Mesenchymal stem cell (in vitro differentiated cells and primary cell): Measurements from ENCODE around the gene GRK1.

Experiments
- DNase-seq: peaks from one replicate; pipeline ENCODE4 v3.0.0-alpha.2; 2013
- H2AFZ ChIP-seq: one replicate; pipeline ENCODE4 v1.6.1; 2013; ENCODE audit warnings: low read depth, mild to moderate bottlenecking, control low read depth, inconsistent platforms, low read length, moderate library complexity
- H2AK5ac ChIP-seq: 2 replicates; pipeline ENCODE4 v1.6.1; 2013; ENCODE audit warnings: low read length, moderate library complexity, mild to moderate bottlenecking, inconsistent platforms; ENCODE audit not compliant: severe bottlenecking
- H2BK120ac ChIP-seq: one replicate; pipeline ENCODE4 v1.6.1; 2013; ENCODE audit warnings: low read depth, mild to moderate bottlenecking, inconsistent platforms, low read length, moderate library complexity
- H2BK12ac ChIP-seq, 2 experiments: one replicate each; pipeline ENCODE4 v1.6.1; 2013; ENCODE audit warnings: inconsistent platforms in 2 of 2, low read length in 2 of 2, mild to moderate bottlenecking in 2 of 2, moderate library complexity in 2 of 2, control low read depth in 1 of 2
- H2BK15ac ChIP-seq: one replicate; pipeline ENCODE4 v1.6.1; 2013; ENCODE audit warnings: mild to moderate bottlenecking, low read depth, inconsistent platforms; ENCODE audit not compliant: poor library complexity, severe bottlenecking
- H2BK5ac ChIP-seq: 2 replicates; pipeline ENCODE4 v1.6.1; 2013; ENCODE audit warnings: low read depth, mild to moderate bottlenecking, low read length, control low read depth, inconsistent platforms; ENCODE audit not compliant: poor library complexity, severe bottlenecking
- H3K14ac ChIP-seq, 2 experiments: one replicate each; pipeline ENCODE4 v1.6.1; 2013; ENCODE audit warnings: inconsistent platforms in 2 of 2, low read length in 2 of 2, control low read depth in 1 of 2, mild to moderate bottlenecking in 1 of 2, moderate library complexity in 1 of 2
- H3K18ac ChIP-seq, 2 experiments: one replicate each; pipeline ENCODE4 v1.6.1; 2013; ENCODE audit warnings: inconsistent platforms in 2 of 2, low read length in 2 of 2, control low read depth in 1 of 2, low read depth in 1 of 2, mild to moderate bottlenecking in 1 of 2
- H3K23ac ChIP-seq, 2 experiments: one replicate each; pipeline ENCODE4 v1.6.1; 2013; ENCODE audit warnings: inconsistent platforms in 2 of 2, low read length in 2 of 2, mild to moderate bottlenecking in 2 of 2, moderate library complexity in 2 of 2, control low read depth in 1 of 2
- H3K27ac ChIP-seq: 2 replicates; pipeline ENCODE4 v1.5.1; 2013; ENCODE audit warnings: mild to moderate bottlenecking, moderate library complexity, low read length, control low read depth, inconsistent platforms; ENCODE audit not compliant: poor library complexity, severe bottlenecking
- H3K27me3 ChIP-seq, 2 experiments: 2 replicates each; pipeline versions ENCODE4 v1.6.1 to v1.7.0; 2013; ENCODE audit warnings: low read length in 2 of 2, mild to moderate bottlenecking in 2 of 2, moderate library complexity in 2 of 2, control low read depth in 1 of 2, inconsistent platforms in 1 of 2; ENCODE audit not compliant: control insufficient read depth in 1 of 2, insufficient read depth in 1 of 2
- H3K36me3 ChIP-seq, 2 experiments: 2 replicates each; pipeline versions ENCODE4 v1.6.1 to v1.7.0; 2013; ENCODE audit warnings: low read length in 2 of 2, control low read depth in 1 of 2, inconsistent platforms in 1 of 2, low read depth in 1 of 2, mild to moderate bottlenecking in 1 of 2; ENCODE audit not compliant: insufficient read depth in 2 of 2, control insufficient read depth in 1 of 2
- H3K4ac ChIP-seq, 2 experiments: one replicate each; pipeline ENCODE4 v1.6.1; 2013; ENCODE audit warnings: inconsistent platforms in 2 of 2, low read length in 2 of 2, mild to moderate bottlenecking in 2 of 2, moderate library complexity in 2 of 2, control low read depth in 1 of 2, low read depth in 1 of 2
- H3K4me1 ChIP-seq: 2 replicates; pipeline ENCODE4 v1.6.1; 2013; ENCODE audit warnings: low read depth, low read length, control low read depth; ENCODE audit not compliant: control insufficient read depth, insufficient read depth
- H3K4me2 ChIP-seq: 2 replicates; pipeline ENCODE4 v1.6.1; 2013; ENCODE audit warnings: low read length, mild to moderate bottlenecking, inconsistent platforms; ENCODE audit not compliant: poor library complexity, severe bottlenecking
- H3K4me3 ChIP-seq, 2 experiments: 2 replicates each; pipeline versions ENCODE4 v1.5.1 to v1.7.0; 2013; ENCODE audit warnings: low read length in 2 of 2, mild to moderate bottlenecking in 2 of 2, control low read depth in 1 of 2, low read depth in 1 of 2; ENCODE audit not compliant: insufficient read depth in 1 of 2
- H3K79me1 ChIP-seq: replicated peaks from 2 replicates; pipeline ENCODE4 v1.6.1; 2013; ENCODE audit warnings: mild to moderate bottlenecking, control low read depth, low read length, inconsistent platforms; ENCODE audit not compliant: poor library complexity, severe bottlenecking
- H3K9ac ChIP-seq: 2 replicates; pipeline ENCODE4 v1.7.0; 2013; ENCODE audit warnings: mild to moderate bottlenecking, low read length, moderate library complexity
- H3K9me3 ChIP-seq: 2 replicates; pipeline ENCODE4 v1.7.0; 2013; ENCODE audit warnings: mild to moderate bottlenecking, low read length; ENCODE audit not compliant: control insufficient read depth
- H4K8ac ChIP-seq: one replicate; pipeline ENCODE4 v1.6.1; 2013; ENCODE audit warnings: inconsistent platforms, mild to moderate bottlenecking, low read length, moderate library complexity
- H4K91ac ChIP-seq: one replicate; pipeline ENCODE4 v1.6.1; 2013; ENCODE audit warnings: mild to moderate bottlenecking, low read length, inconsistent platforms
- WGBS: methylation state at CpG from one replicate; pipeline ENCODE4 v1.1.7; 2013; ENCODE audit warnings: mixed read lengths; 5-methylcytosine and 5-hydroxymethylcytosine counted together

Gene GRK1

DNA sequence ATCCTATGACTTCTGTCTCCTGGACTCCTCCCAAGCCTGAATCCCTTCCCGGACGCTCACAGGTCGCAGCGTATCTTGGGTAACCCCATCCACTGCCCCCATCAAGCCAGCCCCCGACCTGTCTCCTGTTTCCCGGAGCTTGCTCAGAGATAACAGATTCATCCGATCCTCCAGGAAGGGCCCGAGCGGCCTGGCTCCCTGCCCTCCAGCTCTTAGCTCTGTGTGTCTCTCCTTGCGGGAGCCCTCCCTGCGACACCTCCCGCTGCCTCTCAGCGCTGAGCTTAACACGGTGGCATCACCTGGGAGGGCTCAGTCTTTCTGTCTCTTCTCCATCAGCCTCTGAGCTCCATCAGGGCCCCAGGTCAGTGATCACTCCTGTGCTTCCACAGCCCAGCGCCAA lies 87.7 kb downstream of the GRK1 start:
- Histone ChIP-seq H3K4me2 (no peak overlapping the region), H3K27ac (no peak overlapping the region)
- 97% methylated on average over 15 of the region's 15 CpGs for WGBS

DNA sequence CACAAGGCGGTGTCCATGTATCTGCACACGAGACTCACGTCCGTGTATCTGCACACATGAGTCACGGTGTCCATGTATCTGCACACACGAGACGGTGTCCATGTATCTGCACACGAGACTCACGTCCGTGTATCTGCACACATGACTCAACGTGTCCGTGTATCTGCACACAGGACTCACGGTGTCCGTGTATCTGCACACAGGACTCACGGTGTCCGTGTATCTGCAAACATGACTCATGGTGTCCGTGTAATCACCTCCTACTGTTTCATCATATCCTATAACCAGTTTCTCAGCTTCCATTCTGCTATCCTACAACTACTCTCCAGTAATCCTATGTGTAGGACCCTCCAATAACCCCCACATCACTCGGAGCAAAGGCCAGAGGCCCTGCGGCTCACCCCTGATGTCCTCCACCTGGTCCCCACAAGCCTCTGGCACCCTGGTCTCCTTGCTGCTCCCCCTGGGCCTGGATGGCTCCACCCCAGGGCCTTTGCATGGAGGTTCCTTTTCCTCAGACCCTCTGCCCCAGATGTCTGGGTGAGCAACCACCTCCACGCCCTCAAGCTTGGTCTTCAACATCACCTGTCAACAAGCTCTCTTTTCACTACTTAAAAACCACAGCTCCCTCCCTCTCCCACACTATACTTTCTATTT lies 89.5 kb downstream of the GRK1 start:
- H3K4me1 ChIP-seq: peaks cover 9% of the 10 kb centered on the region
- DNase-seq: peak; percentile 18
- H2BK12ac ChIP-seq: no peak overlapping the region
- H3K27me3 ChIP-seq: peaks cover 29 to 36% of the 10 kb centered on the region in 2 experiments
- no peak overlapping the region for H4K91ac ChIP-seq
- no peak overlapping the region for H2BK120ac ChIP-seq
- 91% methylated on average over 20 of the region's 20 CpGs for WGBS
- no peak overlapping the region for H4K8ac ChIP-seq
- no peak overlapping the region for H2AFZ ChIP-seq
- no peak overlapping the region for H3K23ac ChIP-seq
- H3K4ac ChIP-seq: no peak overlapping the region
- no peak overlapping the region for H3K4me2 ChIP-seq
- peaks cover 2% of the 10 kb centered on the region for H3K79me1 ChIP-seq
- no peaks in the 10 kb centered on the region for H3K9me3 ChIP-seq
- H3K18ac ChIP-seq: no peak overlapping the region
- no peak overlapping the region for H3K14ac ChIP-seq
- H2BK5ac ChIP-seq: no peak overlapping the region
- H3K4me3 ChIP-seq: no peak overlapping the region
- no peak overlapping the region for H3K9ac ChIP-seq
- no peak overlapping the region for H2BK15ac ChIP-seq
- H3K36me3 ChIP-seq: no peaks in the 10 kb centered on the region
- H3K27ac ChIP-seq: no peak overlapping the region
- no peak overlapping the region for H2AK5ac ChIP-seq

More for the DNA sequence above, 87.7 kb downstream of the GRK1 start:
- H4K8ac ChIP-seq: no peak overlapping the region
- H2BK120ac ChIP-seq: no peak overlapping the region
- H2BK12ac ChIP-seq: no peak overlapping the region
- H2AK5ac ChIP-seq: no peak overlapping the region
- no peak overlapping the region for H3K18ac ChIP-seq
- no peak overlapping the region for H4K91ac ChIP-seq
- no peaks in the 10 kb centered on the region for H3K9me3 ChIP-seq
- H3K4ac ChIP-seq: no peak overlapping the region
- no peak overlapping the region for H3K9ac ChIP-seq
- H3K23ac ChIP-seq: no peak overlapping the region
- H3K36me3 ChIP-seq: no peaks in the 10 kb centered on the region
- H3K4me1 ChIP-seq: peaks cover 9% of the 10 kb centered on the region
- H2BK5ac ChIP-seq: no peak overlapping the region
- DNase-seq: no peak
- peaks cover 20 to 33% of the 10 kb centered on the region in 2 experiments for H3K27me3 ChIP-seq
- H3K79me1 ChIP-seq: no peaks in the 10 kb centered on the region
- no peak overlapping the region for H2AFZ ChIP-seq
- no peak overlapping the region for H3K4me3 ChIP-seq
- no peak overlapping the region for H3K14ac ChIP-seq
- no peak overlapping the region for H2BK15ac ChIP-seq

DNA sequence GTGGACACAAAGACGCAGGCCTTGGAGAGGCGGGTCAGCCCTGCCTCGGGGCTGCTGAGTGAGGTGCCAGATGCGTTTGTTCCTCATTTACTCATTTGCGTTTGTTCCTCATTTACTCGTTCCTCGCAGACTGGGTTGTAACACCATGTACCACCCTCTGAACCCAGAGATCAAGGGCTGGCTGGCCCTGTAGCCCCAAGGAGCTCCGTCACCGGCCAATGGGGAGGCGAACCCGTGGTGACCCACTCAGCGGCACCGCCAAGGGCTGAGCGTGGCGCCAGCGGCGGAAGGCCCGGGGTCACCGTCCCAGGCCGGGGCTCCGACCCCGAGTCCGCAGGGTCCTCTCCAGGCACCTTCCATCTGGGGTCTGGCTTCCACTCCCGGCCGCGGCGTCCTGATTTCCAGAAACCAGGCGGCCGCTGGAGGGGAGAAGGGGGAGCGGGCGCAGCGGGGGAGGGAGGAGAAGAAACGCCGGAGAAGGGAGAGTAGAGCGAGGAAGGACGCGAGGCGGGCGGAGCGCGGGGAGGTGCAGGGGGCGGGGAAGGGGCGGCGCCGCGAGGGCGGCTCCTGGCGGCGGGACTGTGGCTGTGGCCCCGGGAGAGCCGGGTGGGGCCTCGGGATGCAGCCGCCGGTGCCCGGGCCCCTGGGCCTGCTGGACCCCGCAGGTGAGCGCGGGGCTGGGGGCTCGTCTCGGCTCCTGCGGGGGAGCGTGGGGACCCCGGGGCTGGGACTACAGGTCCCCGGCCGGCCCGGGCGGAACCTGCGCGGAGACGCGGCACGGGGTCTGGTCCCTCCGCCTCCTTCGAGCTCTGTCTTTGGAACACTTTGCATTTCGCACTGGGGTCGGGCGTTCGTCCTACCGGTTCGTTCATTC lies 91.9 kb downstream of the GRK1 start, which contains the start of gene TMEM255B:
TMEM255B (plus strand) TSS at position 576 of the 874 bp plus-strand sequence; CDS start at position 620, 44 bp downstream.
- peak within 1 kb of the TSS; percentile 55 for H4K91ac ChIP-seq
- DNase-seq: peak; percentile 79
- peak within 1 kb of the TSS in 1 of 2 experiments; percentile 1 for H3K23ac ChIP-seq
- peak within 1 kb of the TSS; percentile 98 for H3K4me2 ChIP-seq
- peaks cover 24 to 27% of the 10 kb centered on the region in 2 experiments for H3K27me3 ChIP-seq
- 3% methylated on average over 65 of the region's 80 CpGs for WGBS
- H2AFZ ChIP-seq: peak within 1 kb of the TSS; percentile 30
- no peak within 1 kb of the TSS for H3K14ac ChIP-seq
- peaks cover 9% of the 10 kb centered on the region for H3K4me1 ChIP-seq
- H3K18ac ChIP-seq: peak within 1 kb of the TSS; percentile 75 to 76
- H2BK12ac ChIP-seq: peak within 1 kb of the TSS in 1 of 2 experiments; percentile 63
- H3K4ac ChIP-seq: peak within 1 kb of the TSS in 1 of 2 experiments; percentile 63
- peak within 1 kb of the TSS; percentile 79 for H3K9ac ChIP-seq
- no peaks in the 10 kb centered on the region for H3K9me3 ChIP-seq
- no peak within 1 kb of the TSS for H3K27ac ChIP-seq
- H3K36me3 ChIP-seq: peaks cover 0 to under 1% of the 10 kb centered on the region in 2 experiments
- H2AK5ac ChIP-seq: no peak within 1 kb of the TSS
- no peak within 1 kb of the TSS for H2BK5ac ChIP-seq
- no peak within 1 kb of the TSS for H2BK120ac ChIP-seq
- peak within 1 kb of the TSS; percentile 89 for H4K8ac ChIP-seq
- H2BK15ac ChIP-seq: peak within 1 kb of the TSS; percentile 90
- H3K79me1 ChIP-seq: peaks cover 4% of the 10 kb centered on the region
- H3K4me3 ChIP-seq: peak within 1 kb of the TSS; percentile 66 to 90
